ENCODE data around the gene EPN3.

DNA sequence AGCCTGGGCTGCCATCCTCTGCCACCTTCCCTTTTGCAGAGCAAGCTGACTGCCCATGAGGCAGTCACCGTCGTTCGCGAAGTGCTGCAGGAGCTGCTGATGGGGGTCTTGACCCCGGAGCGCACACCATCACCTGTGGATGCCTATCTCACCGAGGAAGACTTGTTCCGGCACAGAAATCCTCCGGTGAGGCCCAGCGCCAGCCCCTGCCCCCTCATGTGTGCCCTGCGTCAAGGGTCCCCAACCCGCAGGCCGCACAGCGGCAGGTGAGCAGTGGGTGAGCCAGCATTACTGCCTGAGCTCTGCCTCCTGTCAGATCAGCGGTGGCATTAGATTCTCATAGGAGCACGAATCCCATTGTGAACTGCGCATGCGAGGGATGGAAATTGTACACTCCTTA, 7.7 kb upstream of the EPN3 start:
- TF ChIP-seq CTCF (IDR thresholded peaks at IDR 0.05): no peak
- TF ChIP-seq EZH2 (IDR thresholded peaks at IDR 0.05; ENCODE audit: borderline replicate concordance, insufficient read depth, low read depth, low read length, poor library complexity, severe bottlenecking): no peak

All from B cell (primary cell).